ENCODE results near the gene RBM27.

GRCh38 chr5:146158255-146158654 lies 45.1 kb upstream of the RBM27 start:
- TF ChIP-seq EZH2 (IDR thresholded peaks at IDR 0.05) (no peak), POLR2AphosphoS5 (IDR thresholded peaks at IDR 0.05; ENCODE audit: borderline replicate concordance, low read depth, low read length) (no peak), FOXP2 (optimal IDR thresholded peaks at IDR 0.05; ENCODE audit: control extremely low read depth, extremely low read length, insufficient read depth) (no peak)
